HG03045 (cell line): Measurements from ENCODE around the gene GYPC.
A peak's percentile ranks its signal among the peaks of the same experiment; 100 is the strongest.
"Not testable (repeated sequence)": the region's sequence is repeated elsewhere in the genome, so short reads cannot be mapped to it uniquely, and the experiment has no call there.

Experiments
- ATAC-seq: cut with Tn5 transposase; IDR thresholded peaks from one replicate; pipeline ENCODE4 v1.9.1; 2021; ENCODE audit warnings: mild to moderate bottlenecking, moderate library complexity; ENCODE audit not compliant: unreplicated experiment

Gene GYPC

GRCh38 chr2:126655500-126656430 lies at the start of gene GYPC:
Gene GYPC (plus strand): TSS chr2:126656158. CDS start chr2:126656264, 106 bp downstream.
- ATAC-seq, result peak; percentile 41

DNA sequence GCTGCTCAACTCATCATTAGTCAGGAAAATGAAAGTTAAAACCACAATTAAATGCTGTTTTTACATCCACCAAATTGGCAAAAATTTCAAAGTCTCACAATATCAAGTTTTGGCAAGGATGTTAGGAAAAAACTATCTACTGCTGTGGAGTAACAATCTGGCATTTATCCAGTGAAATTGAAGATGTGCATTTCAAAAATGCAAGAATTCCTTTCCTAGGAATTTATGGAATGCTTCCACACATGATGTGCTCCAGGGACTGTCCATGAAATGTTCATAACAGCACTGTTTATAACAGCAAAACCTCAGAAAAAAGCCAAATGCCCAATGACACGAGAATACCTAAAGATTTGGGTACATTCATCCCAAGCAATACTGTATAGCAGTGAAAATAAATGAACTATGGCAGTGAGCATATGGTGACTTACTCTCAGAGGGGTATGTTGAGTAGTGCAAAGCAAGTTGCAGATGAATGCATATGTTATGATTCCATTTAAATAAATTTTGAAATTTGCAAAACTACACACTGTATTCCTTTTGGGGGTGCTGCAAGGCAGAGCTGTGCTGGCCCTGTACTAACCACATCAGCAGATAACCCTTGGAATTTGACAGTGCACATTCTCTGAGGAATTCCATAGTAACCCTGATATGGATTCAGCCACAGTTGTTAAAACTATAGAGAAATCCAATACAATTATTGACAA lies 41.3 kb upstream of the GYPC start:
- ATAC-seq, result no peak

DNA sequence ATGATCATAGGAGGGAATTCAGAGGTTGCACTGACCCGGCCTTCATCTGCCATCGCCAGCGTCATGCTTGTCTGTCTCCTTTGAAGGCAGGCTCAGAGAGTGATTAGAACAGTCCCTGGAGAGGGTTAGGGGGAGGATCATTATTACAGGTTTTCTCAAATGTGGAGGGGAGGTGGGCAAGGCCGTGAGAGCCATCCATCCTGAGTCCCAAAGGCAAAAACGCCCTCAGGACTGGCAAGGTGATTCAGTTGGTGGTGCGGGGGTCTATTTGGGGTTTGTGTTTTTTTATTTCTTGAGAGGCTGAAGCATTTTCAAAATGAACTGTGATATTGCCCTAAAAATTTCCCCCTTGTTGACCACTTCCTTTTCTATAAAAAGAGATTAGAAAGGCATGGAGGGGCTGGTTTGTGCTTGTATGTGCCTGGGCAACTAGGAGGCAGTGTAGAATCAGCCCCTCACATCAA lies 39.3 kb upstream of the GYPC start:
- ATAC-seq, result no peak

- no peak for ATAC-seq
Observed at GRCh38 chr2:126620302-126620701, 35.7 kb upstream of the GYPC start.

- no peak for ATAC-seq
Observed at GRCh38 chr2:126623000-126623399, 33.0 kb upstream of the GYPC start.

DNA sequence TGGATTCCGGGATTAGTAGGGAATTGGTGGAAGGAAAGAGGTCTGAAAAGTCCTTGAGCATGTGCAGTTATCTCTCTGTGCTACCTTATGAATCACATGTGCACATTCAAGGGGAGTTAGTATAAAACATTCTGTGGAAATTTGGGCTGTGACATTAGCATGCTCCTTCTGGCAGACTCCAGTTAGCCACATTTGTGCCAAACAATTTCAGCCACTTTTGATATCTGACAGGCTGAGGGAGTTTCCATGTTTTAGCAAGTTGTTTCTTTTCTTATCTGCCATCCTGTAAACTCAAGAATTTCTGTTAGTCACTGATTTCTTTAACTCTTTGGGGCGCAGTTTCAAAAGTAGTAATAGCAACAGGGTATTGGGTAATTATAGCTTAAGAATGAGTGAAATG lies 28.3 kb upstream of the GYPC start:
- ATAC-seq, result no peak

GRCh38 chr2:126634273-126634861 lies 21.6 kb upstream of the GYPC start:
- peak; percentile 51 for ATAC-seq

GRCh38 chr2:126635281-126635680 lies 20.7 kb upstream of the GYPC start:
- ATAC-seq, result no peak

- no peak for ATAC-seq
Observed at GRCh38 chr2:126635736-126636135, 20.2 kb upstream of the GYPC start.

- no peak for ATAC-seq
Observed at GRCh38 chr2:126637386-126637785, 18.6 kb upstream of the GYPC start.

DNA sequence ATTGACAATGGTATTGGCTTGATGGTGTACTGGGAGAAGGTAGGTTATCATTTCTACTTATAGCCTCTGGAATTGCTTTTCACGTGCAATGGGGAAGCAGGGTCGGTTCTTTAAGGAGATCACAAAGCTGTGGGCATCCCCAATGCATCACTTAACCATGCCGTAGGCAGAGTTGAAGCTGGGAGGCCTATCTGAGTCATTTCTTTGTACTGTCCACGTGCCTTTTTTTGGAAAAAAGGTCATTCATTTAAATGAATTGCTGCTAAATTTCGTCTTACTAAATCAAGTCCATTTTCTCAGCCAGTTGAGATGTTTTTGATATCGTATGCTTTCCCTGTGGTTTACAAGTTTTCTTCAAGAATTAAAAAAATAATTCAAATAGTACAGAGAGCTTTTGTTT lies 17.2 kb upstream of the GYPC start:
- no peak for ATAC-seq

- ATAC-seq, result no peak
Observed at GRCh38 chr2:126639276-126639675, 16.7 kb upstream of the GYPC start.

- peak; percentile 78 for ATAC-seq
Observed at GRCh38 chr2:126641294-126641693, 14.7 kb upstream of the GYPC start.

- ATAC-seq, result no peak
Observed at GRCh38 chr2:126642031-126642430, 13.9 kb upstream of the GYPC start.

GRCh38 chr2:126643431-126643830 lies 12.5 kb upstream of the GYPC start:
- no peak for ATAC-seq

GRCh38 chr2:126643972-126644371 lies 12.0 kb upstream of the GYPC start:
- no peak for ATAC-seq

- ATAC-seq, result peak; percentile 63
Observed at GRCh38 chr2:126644630-126645191, 11.2 kb upstream of the GYPC start.

- ATAC-seq, result peak; percentile 35
Observed at GRCh38 chr2:126645211-126645618, 10.7 kb upstream of the GYPC start.

GRCh38 chr2:126646026-126646425 lies 9.9 kb upstream of the GYPC start:
- ATAC-seq, result no peak

- not testable (repeated sequence) for ATAC-seq
Observed at GRCh38 chr2:126647714-126648344, 8.1 kb upstream of the GYPC start.

GRCh38 chr2:126648345-126648786 lies 7.6 kb upstream of the GYPC start:
- ATAC-seq, result not testable (repeated sequence)
